Anterior cingulate cortex (tissue), 58 donors: ENCODE measurements around the gene VAV3.

Source experiments
- DNase-seq, 58 donors: peaks; one replicate each; lab custom pipeline; 2025; lab: John Stamatoyannopoulos, UW

The VAV3 gene

GRCh38 chr1:107618539-107618938 is 346.4 kb downstream of the VAV3 start:
- no peak for DNase-seq

GRCh38 chr1:107617921-107618320 is 347.1 kb downstream of the VAV3 start:
- no peak for DNase-seq

- no peak for DNase-seq
Observed at GRCh38 chr1:107617456-107617855, 347.5 kb downstream of the VAV3 start.

- DNase-seq: no peak
Observed at GRCh38 chr1:107609808-107610207, 355.2 kb downstream of the VAV3 start.

GRCh38 chr1:107604825-107605224 is 360.2 kb downstream of the VAV3 start:
- no peak for DNase-seq

GRCh38 chr1:107600607-107601160 is 364.3 kb downstream of the VAV3 start:
- no peak for DNase-seq

- DNase-seq: no peak
Observed at GRCh38 chr1:107599220-107599619, 365.8 kb downstream of the VAV3 start.

- DNase-seq: no peak
Observed at GRCh38 chr1:107597290-107597689, 367.7 kb downstream of the VAV3 start.

- no peak for DNase-seq
Observed at GRCh38 chr1:107594536-107594935, 370.4 kb downstream of the VAV3 start.

- no peak for DNase-seq
Observed at GRCh38 chr1:107593501-107594209, 371.3 kb downstream of the VAV3 start.

- DNase-seq: no peak
Observed at GRCh38 chr1:107590900-107591622, 373.9 kb downstream of the VAV3 start.

GRCh38 chr1:107590087-107590486 is 374.9 kb downstream of the VAV3 start:
- DNase-seq: no peak

GRCh38 chr1:107588321-107588720 is 376.7 kb downstream of the VAV3 start:
- no peak for DNase-seq

GRCh38 chr1:107575226-107575625 is 389.8 kb downstream of the VAV3 start:
- no peak for DNase-seq

- no peak for DNase-seq
Observed at GRCh38 chr1:107574044-107574443, 390.9 kb downstream of the VAV3 start.

- peak in 3 of 58 donors; percentile 0 to 10 (median 7) for DNase-seq
Observed at GRCh38 chr1:107572674-107573211, 392.2 kb downstream of the VAV3 start.

- no peak for DNase-seq
Observed at GRCh38 chr1:107570768-107571167, 394.2 kb downstream of the VAV3 start.

- no peak for DNase-seq
Observed at GRCh38 chr1:107563441-107563840, 401.5 kb downstream of the VAV3 start.

GRCh38 chr1:107559881-107560280 is 405.1 kb downstream of the VAV3 start:
- no peak for DNase-seq

GRCh38 chr1:107557095-107557494 is 407.9 kb downstream of the VAV3 start:
- DNase-seq: no peak

- DNase-seq: no peak
Observed at GRCh38 chr1:107555578-107555977, 409.4 kb downstream of the VAV3 start.

GRCh38 chr1:107552781-107553180 is 412.2 kb downstream of the VAV3 start:
- DNase-seq: no peak
